Hepatocyte (in vitro differentiated cells): ENCODE data around the gene UBL3. TPM values are rescaled to one million over a fixed set of nuclear protein-coding genes. Genes with fewer than 3 reads are reported as not detected.

Experiments used
- DNase-seq: peaks from one replicate; pipeline ENCODE4 v3.0.0-alpha.2; 2016; ENCODE audit warnings: low spot score
- H2AFZ ChIP-seq: fragments of 200-600 bp; sonication (generic); 2 replicates; pipeline ENCODE4 v1.6.0; 2016; ENCODE audit warnings: antibody characterized with exemption, mild to moderate bottlenecking
- H3K27ac ChIP-seq: fragments of 200-600 bp; sonication (generic); 2 replicates; pipeline ENCODE4 v1.5.1; 2016; ENCODE audit warnings: mild to moderate bottlenecking
- H3K27me3 ChIP-seq: fragments of 200-600 bp; sonication (generic); 2 replicates; pipeline ENCODE4 v1.6.1; 2016
- H3K36me3 ChIP-seq: fragments of 200-600 bp; sonication (generic); replicated peaks from 2 replicates; pipeline ENCODE4 v1.5.1; 2016; ENCODE audit warnings: low read depth; ENCODE audit not compliant: insufficient read depth
- H3K4me1 ChIP-seq: fragments of 200-600 bp; sonication (generic); 2 replicates; pipeline ENCODE4 v1.5.1; 2016; ENCODE audit warnings: mild to moderate bottlenecking, moderate library complexity; ENCODE audit not compliant: insufficient read depth
- H3K4me2 ChIP-seq: fragments of 200-600 bp; sonication (generic); 2 replicates; pipeline ENCODE4 v1.6.0; 2016
- H3K4me3 ChIP-seq: fragments of 200-600 bp; sonication (generic); 2 replicates; pipeline ENCODE4 v1.5.1; 2016; ENCODE audit warnings: mild to moderate bottlenecking
- H3K79me2 ChIP-seq: fragments of 200-600 bp; sonication (generic); 2 replicates; pipeline ENCODE4 v1.6.0; 2017; ENCODE audit warnings: mild to moderate bottlenecking
- H3K9me2 ChIP-seq: fragments of 200-600 bp; sonication (generic); replicated peaks from 2 replicates; pipeline ENCODE4 v1.6.0; 2017; ENCODE audit warnings: mild to moderate bottlenecking; ENCODE audit not compliant: insufficient read depth
- H3K9me3 ChIP-seq: fragments of 200-600 bp; sonication (generic); 2 replicates; pipeline ENCODE4 v1.5.1; 2016; ENCODE audit warnings: low read depth, mild to moderate bottlenecking
- H4K20me1 ChIP-seq: fragments of 200-600 bp; sonication (generic); 2 replicates; pipeline ENCODE4 v1.6.0; 2016; ENCODE audit warnings: mild to moderate bottlenecking; ENCODE audit not compliant: insufficient read depth, poor library complexity, severe bottlenecking
- CTCF ChIP-seq: fragments of 200-600 bp; sonication (generic); IDR thresholded peaks from 2 replicates; pipeline ENCODE4 v1.5.1; 2016; ENCODE audit warnings: antibody characterized with exemption, mild to moderate bottlenecking; ENCODE audit not compliant: poor library complexity
- EZH2 ChIP-seq: fragments of 200-600 bp; sonication (generic); IDR thresholded peaks from 2 replicates; pipeline ENCODE4 v1.6.1; 2016; ENCODE audit warnings: antibody characterized with exemption, mild to moderate bottlenecking, borderline replicate concordance
- EZH2phosphoT487 ChIP-seq: fragments of 200-600 bp; sonication (generic); IDR thresholded peaks from one replicate; pipeline ENCODE4 v1.6.1; 2018; ENCODE audit warnings: antibody characterized with exemption, mild to moderate bottlenecking, low read depth, moderate library complexity; ENCODE audit not compliant: unreplicated experiment, severe bottlenecking
- WGBS: methylation state at CpG from one replicate; pipeline ENCODE4 v1.1.6; 2016; ENCODE audit warnings: low lambda C conversion rate; ENCODE audit errors: missing lambda C conversion rate; 5-methylcytosine and 5-hydroxymethylcytosine counted together
- polyA plus RNA-seq: library from polyadenylated mRNA; unstranded; fragments of >200 nt; fragmentation: Nextera tagmentation; extraction: Ambion mirVana; gene quantifications from 2 replicates; pipeline ENCODE4 v1.2.1, GENCODE V29; 2016
- total RNA-seq: library from RNA; depleted of rRNA; stranded (reverse); fragments of >200 nt; gene quantifications from 2 replicates; pipeline ENCODE4 v1.2.3, GENCODE V29; 2014

The UBL3 gene
- total and polyA plus RNA-seq, 2 experiments from 2014 or later: 27.7 to 58.6 TPM

- Histone ChIP-seq H3K4me3 (no peak overlapping the region), H3K36me3 (no peaks in the 10 kb centered on the region), H3K9me2 (no peaks in the 10 kb centered on the region), H2AFZ (no peak overlapping the region), H3K4me1 (peaks cover 11% of the 10 kb centered on the region), H3K4me2 (no peak overlapping the region), H4K20me1 (peaks cover 36% of the 10 kb centered on the region), H3K9me3 (no peaks in the 10 kb centered on the region), H3K27ac (no peak overlapping the region), H3K27me3 (no peaks in the 10 kb centered on the region), H3K79me2 (peaks cover 90% of the 10 kb centered on the region)
- no peak for DNase-seq
- TF ChIP-seq EZH2 (no peak), CTCF (no peak), EZH2phosphoT487 (no peak)
These were observed 35.1 kb downstream of the UBL3 start for GRCh38 chr13:29815336-29815735.

GRCh38 chr13:29810898-29811297 is 39.5 kb downstream of the UBL3 start:
- TF ChIP-seq CTCF (no peak), EZH2 (no peak)
- Histone ChIP-seq H3K4me1 (peaks cover 9% of the 10 kb centered on the region), H3K9me3 (no peaks in the 10 kb centered on the region), H3K27me3 (no peaks in the 10 kb centered on the region), H3K4me2 (peak overlapping the region; percentile 23), H3K4me3 (no peak overlapping the region), H2AFZ (no peak overlapping the region), H3K9me2 (no peaks in the 10 kb centered on the region), H3K79me2 (peaks cover 98% of the 10 kb centered on the region), H4K20me1 (peaks cover 49% of the 10 kb centered on the region), H3K27ac (no peak overlapping the region), H3K36me3 (no peaks in the 10 kb centered on the region)
- whole genome bisulfite sequencing: 81% methylated on average over 4 of the region's 4 CpGs
- DNase-seq: no peak

- DNase-seq: no peak
- no peaks in the 10 kb centered on the region for H3K36me3 ChIP-seq
- 61% methylated on average over 2 of the region's 2 CpGs for WGBS
- peaks cover 98% of the 10 kb centered on the region for H3K79me2 ChIP-seq
- peaks cover 49% of the 10 kb centered on the region for H4K20me1 ChIP-seq
- H3K4me3 ChIP-seq: no peak overlapping the region
- peak overlapping the region; percentile 23 for H3K4me2 ChIP-seq
- no peaks in the 10 kb centered on the region for H3K27me3 ChIP-seq
- peaks cover 9% of the 10 kb centered on the region for H3K4me1 ChIP-seq
- H2AFZ ChIP-seq: no peak overlapping the region
- no peaks in the 10 kb centered on the region for H3K9me3 ChIP-seq
- no peak overlapping the region for H3K27ac ChIP-seq
- TF ChIP-seq EZH2phosphoT487: no peak
- H3K9me2 ChIP-seq: no peaks in the 10 kb centered on the region
These were observed 40.2 kb downstream of the UBL3 start for GRCh38 chr13:29810145-29810742.

- H3K27ac ChIP-seq: no peak overlapping the region
- H3K4me3 ChIP-seq: no peak overlapping the region
- no peak overlapping the region for H2AFZ ChIP-seq
- peaks cover 9% of the 10 kb centered on the region for H3K4me1 ChIP-seq
- H3K36me3 ChIP-seq: no peaks in the 10 kb centered on the region
- H3K79me2 ChIP-seq: peaks cover 98% of the 10 kb centered on the region
- H3K9me3 ChIP-seq: no peaks in the 10 kb centered on the region
- H4K20me1 ChIP-seq: peaks cover 49% of the 10 kb centered on the region
- TF ChIP-seq CTCF (no peak), EZH2phosphoT487 (no peak), EZH2 (no peak)
- no peak for DNase-seq
- no peak overlapping the region for H3K4me2 ChIP-seq
- no peaks in the 10 kb centered on the region for H3K27me3 ChIP-seq
- H3K9me2 ChIP-seq: no peaks in the 10 kb centered on the region
These were observed 42.2 kb downstream of the UBL3 start for GRCh38 chr13:29808264-29808663.
